Activated CD8-positive, alpha-beta memory T cell treated with anti-CD3 and anti-CD28 coated beads, Interleukin-2, amount 10 ng/mL, durations not matched to agents 7 days and 5 days (primary cell): ENCODE measurements around the gene TMEM131. TPM values are rescaled to one million over a fixed set of nuclear protein-coding genes. Genes with fewer than 3 reads are reported as not detected.

Experiments used
- ATAC-seq: fragments of 150-1000 bp; cut with Tn5 transposase; one replicate; pipeline ENCODE4 v1.10.0; 2021; ENCODE audit warnings: moderate library complexity
- CTCF ChIA-PET: fragments of 350-600 bp; sonication (Branson Sonifier 250); formaldehyde crosslinking; loops from one replicate; lab custom pipeline; 2021; ENCODE audit warnings: antibody characterized with exemption; lab: Charles Lee
- DNase-seq: peaks from one replicate; pipeline ENCODE4 v3.0.0-alpha.2; 2020
- H3K27ac Mint-ChIP-seq: one replicate; pipeline ENCODE4 v1.8.0; 2021; ENCODE audit warnings: mild to moderate bottlenecking, mixed read lengths
- H3K27me3 Mint-ChIP-seq: one replicate; pipeline ENCODE4 v1.8.0; 2021; ENCODE audit warnings: mixed read lengths
- H3K36me3 Mint-ChIP-seq: one replicate; pipeline ENCODE4 v1.8.0; 2021; ENCODE audit warnings: mild to moderate bottlenecking, mixed read lengths
- H3K4me1 Mint-ChIP-seq: one replicate; pipeline ENCODE4 v1.8.0; 2021; ENCODE audit warnings: mixed read lengths
- H3K4me3 Mint-ChIP-seq: one replicate; pipeline ENCODE4 v1.8.0; 2021; ENCODE audit warnings: mild to moderate bottlenecking, moderate library complexity, mixed read lengths
- H3K9me3 Mint-ChIP-seq: one replicate; pipeline ENCODE4 v1.8.0; 2022; ENCODE audit warnings: low read depth, mixed read lengths
- total RNA-seq, 2 experiments: library from RNA; stranded (reverse); gene quantifications; one replicate each; pipeline ENCODE4 v1.2.3, GENCODE V29; 2021

The TMEM131 gene
- total RNA-seq, 2 experiments from 2014 or later, result 31.2 to 33.4 TPM

DNA sequence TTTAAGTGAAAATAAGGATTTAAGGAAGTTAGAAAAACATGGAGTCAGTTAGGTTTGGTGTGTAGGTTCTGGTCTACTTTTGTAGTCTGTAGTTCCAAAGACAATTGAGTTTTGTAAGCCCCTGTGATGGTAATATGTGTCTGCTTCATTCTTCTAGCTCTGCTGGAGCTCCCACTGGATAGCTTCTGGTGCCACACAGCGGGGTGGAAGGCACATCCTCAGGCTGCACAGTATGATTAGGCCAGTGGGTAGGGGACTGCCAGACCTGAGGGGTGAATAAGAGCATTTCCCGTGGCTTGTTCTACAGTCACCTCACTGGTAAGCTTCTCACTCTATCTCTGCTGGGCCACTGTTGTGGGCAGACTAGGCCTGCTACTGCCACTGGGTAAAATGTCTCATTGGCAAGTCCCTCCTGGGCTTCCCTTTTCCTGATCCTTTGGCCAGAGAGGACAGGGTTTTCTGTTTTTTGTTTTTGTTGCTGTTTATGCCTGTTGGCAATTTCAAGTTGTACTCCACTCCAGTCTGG is 44.5 kb downstream of the TMEM131 start:
- H3K27ac Mint-ChIP-seq, result no peak overlapping the region
- no peaks in the 10 kb centered on the region for H3K27me3 Mint-ChIP-seq
- H3K4me3 Mint-ChIP-seq, result no peak overlapping the region
- H3K36me3 Mint-ChIP-seq, result peaks cover 23% of the 10 kb centered on the region
- ATAC-seq (no peak), DNase-seq (no peak)
- CTCF ChIA-PET, result no interaction called here
- H3K4me1 Mint-ChIP-seq, result peaks cover 23% of the 10 kb centered on the region
- peaks cover 3% of the 10 kb centered on the region for H3K9me3 Mint-ChIP-seq

DNA sequence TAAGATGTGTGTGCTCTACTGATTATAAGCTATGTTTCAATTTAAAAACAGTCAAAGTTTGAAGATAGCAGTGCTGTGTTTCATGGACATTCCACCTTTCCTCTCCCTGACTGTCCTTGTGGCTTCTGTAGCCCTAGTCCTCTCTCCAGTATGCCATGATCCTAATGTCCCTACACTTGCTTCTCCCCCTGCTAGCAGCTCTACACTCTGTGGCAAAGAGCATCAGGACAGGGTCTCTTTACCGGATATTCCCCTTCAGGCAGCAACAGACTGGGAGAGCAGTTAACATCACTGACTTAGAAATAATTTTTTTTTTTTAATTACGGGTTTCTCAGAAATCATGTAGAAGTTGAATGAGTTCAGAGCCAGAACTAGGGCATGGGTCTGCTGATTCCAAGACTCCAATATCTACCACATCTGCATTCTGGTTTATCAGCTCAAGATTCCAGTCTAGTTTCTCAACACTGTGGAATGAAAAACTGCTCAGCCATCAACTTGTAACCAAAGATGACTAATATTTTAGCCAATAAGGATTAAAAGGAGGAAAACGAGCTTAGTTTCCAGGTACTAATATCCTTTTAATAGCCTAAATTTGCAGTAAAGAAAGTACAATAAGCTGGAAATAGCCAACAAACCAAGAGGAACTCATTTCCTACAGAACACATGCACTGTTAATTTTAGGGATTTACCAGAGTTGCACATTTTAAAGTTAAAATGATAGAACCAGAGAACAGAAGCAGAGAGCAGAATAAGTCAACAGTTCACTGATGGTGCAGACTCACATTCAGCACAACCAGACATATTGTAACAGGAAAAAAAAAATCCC is 45.2 kb downstream of the TMEM131 start:
- Mint-ChIP-seq H3K4me3 (no peak overlapping the region), H3K4me1 (peaks cover 19% of the 10 kb centered on the region), H3K27me3 (no peaks in the 10 kb centered on the region), H3K9me3 (peaks cover 3% of the 10 kb centered on the region), H3K27ac (no peak overlapping the region), H3K36me3 (peaks cover 23% of the 10 kb centered on the region)
- ATAC-seq (no peak), DNase-seq (no peak)
- CTCF ChIA-PET, result no interaction called here

DNA sequence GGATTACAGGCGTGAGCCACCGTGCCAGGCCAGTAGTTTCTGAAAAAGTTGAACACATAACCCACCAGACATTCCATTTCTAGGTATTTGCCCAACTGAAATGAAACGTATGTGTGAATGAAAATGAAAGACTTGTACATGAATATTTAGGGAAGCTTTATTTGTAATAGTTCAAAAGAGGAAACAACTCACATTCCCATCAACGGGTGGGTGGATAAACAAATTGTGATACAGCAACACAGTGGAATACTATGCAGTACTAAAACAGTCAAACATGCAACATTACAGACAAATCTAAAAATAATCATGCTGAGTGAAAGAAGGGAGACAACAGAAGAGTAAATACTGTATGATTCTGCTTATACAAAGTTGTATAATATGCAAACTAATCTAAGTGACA is 46.8 kb downstream of the TMEM131 start:
- no peak overlapping the region for H3K27ac Mint-ChIP-seq
- H3K27me3 Mint-ChIP-seq, result no peaks in the 10 kb centered on the region
- no peak overlapping the region for H3K4me3 Mint-ChIP-seq
- no peaks in the 10 kb centered on the region for H3K9me3 Mint-ChIP-seq
- peaks cover 19% of the 10 kb centered on the region for H3K36me3 Mint-ChIP-seq
- no peak for DNase-seq
- CTCF ChIA-PET, result no interaction called here
- H3K4me1 Mint-ChIP-seq, result peaks cover 11% of the 10 kb centered on the region
- no peak for ATAC-seq

DNA sequence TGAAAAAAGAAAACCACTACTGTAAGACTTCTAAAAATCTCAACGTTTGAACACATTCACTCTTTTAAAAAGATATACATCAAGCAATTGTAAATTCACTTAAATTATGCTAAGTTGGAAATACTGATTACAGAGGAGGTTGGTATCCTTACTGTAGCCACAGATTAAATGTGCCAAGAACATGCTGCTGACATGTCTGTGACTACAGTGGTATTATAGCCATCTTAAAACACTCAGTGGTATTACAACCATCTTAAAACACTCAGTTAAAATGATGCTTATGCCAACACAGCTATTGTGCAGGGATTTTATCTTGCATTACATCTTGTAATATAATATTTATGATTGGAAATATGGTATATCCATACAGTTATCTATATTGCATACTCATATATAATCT is 50.0 kb downstream of the TMEM131 start:
- Mint-ChIP-seq H3K9me3 (no peaks in the 10 kb centered on the region), H3K27me3 (no peaks in the 10 kb centered on the region), H3K4me1 (no peaks in the 10 kb centered on the region), H3K4me3 (no peak overlapping the region), H3K27ac (no peak overlapping the region), H3K36me3 (peaks cover 20% of the 10 kb centered on the region)
- CTCF ChIA-PET, result no interaction called here
- DNase-seq, result no peak
- ATAC-seq, result no peak

DNA sequence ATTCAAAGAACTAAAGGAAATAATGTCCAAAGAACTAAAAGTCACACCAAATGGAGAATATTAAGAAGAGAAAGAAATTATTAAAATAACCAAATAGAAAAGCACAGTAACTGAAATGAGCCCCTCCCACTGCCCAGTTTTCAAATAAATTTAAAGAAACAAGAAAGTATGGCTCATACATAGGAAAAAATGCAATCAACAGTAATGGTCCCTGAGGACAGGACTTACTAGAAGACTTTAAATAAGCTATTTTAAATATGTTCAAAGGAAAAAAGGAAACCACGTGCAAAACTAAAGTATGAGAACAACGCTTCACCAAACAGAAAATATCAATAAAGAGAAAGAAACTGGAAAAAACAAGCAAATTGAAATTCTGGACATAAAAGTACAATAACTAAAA is 58.9 kb downstream of the TMEM131 start:
- H3K9me3 Mint-ChIP-seq, result peaks cover 3% of the 10 kb centered on the region
- H3K27me3 Mint-ChIP-seq, result no peaks in the 10 kb centered on the region
- peaks cover 24% of the 10 kb centered on the region for H3K36me3 Mint-ChIP-seq
- peaks cover 15% of the 10 kb centered on the region for H3K4me1 Mint-ChIP-seq
- H3K4me3 Mint-ChIP-seq, result no peak overlapping the region
- ATAC-seq (no peak), DNase-seq (no peak)
- no peak overlapping the region for H3K27ac Mint-ChIP-seq
- CTCF ChIA-PET, result no interaction called here

DNA sequence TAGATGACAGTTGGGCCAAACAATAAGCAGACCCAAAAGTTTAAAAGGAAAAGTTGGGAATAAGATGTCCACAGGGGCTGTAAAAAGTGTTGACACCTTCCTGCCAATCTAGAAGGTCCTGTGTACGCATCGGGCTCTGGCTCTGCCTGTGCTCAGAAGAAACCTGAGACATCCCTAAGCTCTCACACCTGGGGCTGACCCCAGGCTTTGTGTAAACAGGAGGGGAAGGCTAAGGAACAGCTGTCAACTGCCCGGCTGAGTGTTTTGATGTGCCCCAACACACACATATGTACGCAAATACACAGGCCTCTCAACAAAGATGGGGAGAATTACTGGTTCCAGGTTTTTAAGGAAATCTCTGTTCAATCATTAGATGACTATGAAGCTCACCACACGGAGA is 59.5 kb downstream of the TMEM131 start:
- ATAC-seq (no peak), DNase-seq (no peak)
- Mint-ChIP-seq H3K4me3 (no peak overlapping the region), H3K27me3 (no peaks in the 10 kb centered on the region), H3K36me3 (peaks cover 19% of the 10 kb centered on the region), H3K4me1 (peaks cover 15% of the 10 kb centered on the region), H3K9me3 (peaks cover 3% of the 10 kb centered on the region), H3K27ac (no peak overlapping the region)
- CTCF ChIA-PET, result no interaction called here

DNA sequence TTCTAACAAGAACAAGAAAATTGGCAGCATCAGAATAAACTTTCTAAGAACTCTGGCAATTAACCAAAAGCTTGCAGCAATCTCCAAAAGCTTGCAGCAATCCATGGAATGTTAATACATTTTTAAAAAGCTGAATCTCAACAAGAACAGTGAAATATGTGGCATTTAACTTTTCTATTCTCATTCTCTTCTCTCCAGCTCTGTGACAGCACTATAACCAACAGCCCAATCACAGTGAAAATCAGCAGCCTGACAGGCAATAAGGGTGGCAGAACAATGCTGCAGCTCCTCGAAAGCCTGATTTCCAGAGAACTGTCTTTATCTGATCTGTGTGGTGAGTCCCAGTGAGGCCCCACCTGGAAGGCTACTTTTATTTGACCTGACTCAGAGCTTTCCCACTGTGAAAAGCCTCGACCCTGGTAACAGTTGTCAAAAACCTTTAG is 60.0 kb downstream of the TMEM131 start:
- Mint-ChIP-seq H3K27ac (no peak overlapping the region), H3K4me3 (no peak overlapping the region), H3K9me3 (peaks cover 3% of the 10 kb centered on the region), H3K4me1 (peaks cover 15% of the 10 kb centered on the region), H3K36me3 (peaks cover 19% of the 10 kb centered on the region), H3K27me3 (no peaks in the 10 kb centered on the region)
- CTCF ChIA-PET, result no interaction called here
- DNase-seq, result no peak
- no peak for ATAC-seq

DNA sequence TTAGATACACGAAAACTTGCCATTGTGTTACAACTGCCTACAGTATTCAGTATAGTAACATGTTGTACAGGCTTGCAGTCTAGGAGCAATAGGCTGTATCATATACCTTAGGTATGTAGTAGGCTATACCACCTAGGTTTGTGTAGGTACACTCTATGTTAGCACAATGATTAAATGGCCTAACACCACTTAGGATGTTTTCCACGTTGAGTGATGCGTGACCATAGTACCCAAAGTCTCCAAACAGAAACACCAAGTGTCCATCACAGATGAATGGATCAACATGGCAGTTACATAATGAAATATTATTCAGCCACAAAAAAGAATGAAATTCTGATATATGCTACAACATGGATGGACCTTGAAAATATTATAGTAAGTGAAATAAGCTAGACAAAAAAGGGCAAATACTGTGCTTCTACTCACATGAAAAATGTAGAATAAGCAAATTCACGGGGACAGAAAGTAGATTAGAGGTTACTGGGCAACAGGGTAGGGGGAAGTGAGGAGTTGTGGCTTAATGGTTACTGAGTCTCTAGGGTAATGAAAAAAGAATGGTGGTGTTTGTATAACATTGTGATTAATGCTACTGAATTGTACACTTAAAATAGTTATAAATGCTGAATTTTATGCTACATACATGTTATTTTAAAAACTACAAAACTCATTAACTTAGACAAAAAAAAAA is 62.6 kb downstream of the TMEM131 start:
- H3K36me3 Mint-ChIP-seq, result peaks cover 11% of the 10 kb centered on the region
- H3K27me3 Mint-ChIP-seq, result no peaks in the 10 kb centered on the region
- H3K4me1 Mint-ChIP-seq, result peaks cover 15% of the 10 kb centered on the region
- H3K4me3 Mint-ChIP-seq, result no peak overlapping the region
- ATAC-seq (no peak), DNase-seq (no peak)
- peaks cover 3% of the 10 kb centered on the region for H3K9me3 Mint-ChIP-seq
- CTCF ChIA-PET, result interaction anchor here (1.0 kb wide), 1 partner anchor 15 kb away, joined by 3 read pairs; no protein-coding TSS in a partner anchor
- H3K27ac Mint-ChIP-seq, result no peak overlapping the region

DNA sequence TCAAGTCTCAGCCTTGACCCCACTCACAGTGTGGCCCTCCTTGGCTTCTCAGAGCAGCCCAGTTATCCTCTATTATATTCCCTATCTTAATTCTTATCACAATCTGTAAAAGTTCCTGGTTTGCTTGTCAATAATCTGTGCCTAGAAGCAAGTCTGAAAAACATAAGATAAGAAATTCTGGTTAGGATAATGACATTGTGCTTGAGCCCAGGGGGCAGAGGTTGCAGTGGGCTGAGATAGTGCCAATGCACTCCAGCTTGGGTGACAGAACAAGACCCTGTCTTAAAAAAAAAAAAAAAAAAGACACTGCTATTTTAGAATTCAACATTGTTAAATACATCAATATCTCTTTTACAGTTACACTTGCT is 63.9 kb downstream of the TMEM131 start:
- Mint-ChIP-seq H3K36me3 (peaks cover 6% of the 10 kb centered on the region), H3K4me1 (peaks cover 15% of the 10 kb centered on the region), H3K27ac (no peak overlapping the region), H3K9me3 (no peaks in the 10 kb centered on the region), H3K27me3 (no peaks in the 10 kb centered on the region), H3K4me3 (no peak overlapping the region)
- CTCF ChIA-PET, result no interaction called here
- no peak for ATAC-seq
- DNase-seq, result no peak

DNA sequence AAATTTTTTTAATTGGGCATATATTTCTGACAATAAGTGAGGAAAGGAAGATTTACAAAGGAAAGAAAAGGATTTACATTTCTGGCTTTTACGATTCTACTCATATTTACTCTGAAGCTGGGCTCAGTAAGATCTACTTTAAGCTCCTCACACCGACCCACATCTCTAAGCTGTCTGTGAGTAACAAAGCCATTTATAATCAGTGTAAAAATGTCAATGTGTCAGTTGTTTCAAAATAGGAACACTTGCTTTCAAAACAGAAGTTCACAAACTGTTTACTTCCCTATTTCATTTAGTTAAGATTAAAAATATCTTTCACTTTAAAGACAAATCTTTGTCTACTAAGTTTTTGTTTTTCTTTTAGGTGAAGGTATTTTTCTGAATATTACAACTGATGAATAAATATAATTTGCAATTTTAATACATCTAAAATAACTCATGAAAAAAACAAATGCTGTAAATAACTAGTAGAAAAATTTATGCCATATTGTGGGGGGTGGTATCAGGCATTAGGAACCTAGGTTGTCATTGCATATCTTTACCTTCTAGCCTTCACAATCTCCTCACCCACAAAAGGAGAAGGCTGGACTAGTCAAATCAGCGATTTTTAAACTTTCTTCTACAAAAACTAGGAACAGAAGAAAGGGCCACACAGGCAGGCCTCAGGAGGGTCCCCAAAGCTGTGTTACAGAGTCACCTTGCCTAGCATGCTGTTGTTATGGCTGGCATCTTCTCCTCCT is 64.5 kb downstream of the TMEM131 start:
- no peaks in the 10 kb centered on the region for H3K9me3 Mint-ChIP-seq
- H3K27ac Mint-ChIP-seq, result no peak overlapping the region
- H3K27me3 Mint-ChIP-seq, result no peaks in the 10 kb centered on the region
- peaks cover 14% of the 10 kb centered on the region for H3K4me1 Mint-ChIP-seq
- DNase-seq (no peak), ATAC-seq (no peak)
- H3K4me3 Mint-ChIP-seq, result no peak overlapping the region
- H3K36me3 Mint-ChIP-seq, result peaks cover 11% of the 10 kb centered on the region
- CTCF ChIA-PET, result no interaction called here

DNA sequence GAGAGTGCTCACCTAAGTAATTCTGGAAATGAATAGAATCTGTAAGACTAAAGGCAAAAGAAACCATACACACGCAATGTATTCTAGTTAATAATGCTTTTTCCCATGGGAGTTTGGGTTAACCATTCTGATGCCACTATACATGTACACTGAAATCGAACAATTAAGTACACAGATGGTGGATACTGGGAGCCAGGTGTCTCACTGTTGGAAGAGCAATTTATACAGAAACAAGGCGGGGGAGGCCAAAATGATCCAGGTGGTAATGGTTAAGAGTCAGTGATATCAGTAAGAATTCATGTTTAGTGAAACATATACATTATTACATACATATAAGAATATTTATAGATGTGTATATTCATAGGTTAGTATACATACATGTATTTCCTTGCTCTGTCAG is 67.2 kb downstream of the TMEM131 start:
- Mint-ChIP-seq H3K36me3 (peaks cover 17% of the 10 kb centered on the region), H3K4me3 (no peak overlapping the region), H3K27ac (no peak overlapping the region), H3K4me1 (peaks cover under 1% of the 10 kb centered on the region), H3K27me3 (no peaks in the 10 kb centered on the region), H3K9me3 (no peaks in the 10 kb centered on the region)
- DNase-seq (no peak), ATAC-seq (no peak)
- CTCF ChIA-PET, result no interaction called here

DNA sequence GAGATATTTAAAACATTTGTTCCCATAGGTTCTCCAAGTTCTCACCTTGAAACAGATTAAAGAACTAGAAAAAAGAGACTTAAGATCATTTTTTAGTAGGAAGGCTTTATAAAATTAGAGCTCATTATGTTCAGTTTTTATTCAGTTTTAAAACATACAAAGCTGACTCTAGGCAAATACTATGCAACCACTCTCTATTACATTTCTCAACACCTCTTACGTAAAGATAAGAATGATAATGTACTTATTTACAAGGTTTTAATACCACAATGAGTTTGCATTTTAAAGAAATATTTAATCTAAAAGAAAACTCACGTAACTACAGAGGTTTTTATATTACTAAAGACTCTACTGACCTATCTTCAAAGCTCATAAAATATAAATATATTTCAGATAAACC is 68.8 kb downstream of the TMEM131 start:
- H3K36me3 Mint-ChIP-seq, result peaks cover 19% of the 10 kb centered on the region
- CTCF ChIA-PET, result no interaction called here

DNA sequence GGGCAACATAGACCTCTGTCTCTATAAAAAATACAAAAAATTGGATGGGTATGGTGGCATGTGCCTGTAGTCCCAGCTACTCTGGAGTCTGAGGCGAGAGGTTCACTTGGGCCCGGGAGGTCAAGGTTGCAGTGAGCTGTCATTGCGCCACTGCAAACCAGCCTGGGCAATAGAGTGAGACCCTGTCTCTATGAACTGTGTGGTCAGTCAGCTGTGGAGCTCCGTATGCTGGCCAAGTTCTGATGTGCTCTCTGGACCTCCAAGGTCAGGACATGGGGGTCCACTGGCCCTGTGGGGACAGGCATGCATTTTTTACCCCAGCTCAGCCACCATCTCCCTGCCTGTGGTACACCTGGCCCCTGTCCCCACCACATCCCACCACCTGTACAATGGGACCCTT is 71.6 kb downstream of the TMEM131 start:
- Mint-ChIP-seq H3K36me3 (peaks cover 42% of the 10 kb centered on the region), H3K9me3 (peaks cover 15% of the 10 kb centered on the region), H3K4me1 (no peaks in the 10 kb centered on the region), H3K4me3 (no peak overlapping the region), H3K27me3 (no peaks in the 10 kb centered on the region), H3K27ac (no peak overlapping the region)
- CTCF ChIA-PET, result interaction anchor here (0.9 kb wide), 1 partner anchor 13 kb away, joined by 3 read pairs; no protein-coding TSS in a partner anchor
- no peak for DNase-seq
- no peak for ATAC-seq

More for the DNA sequence above, 68.8 kb downstream of the TMEM131 start:
- Mint-ChIP-seq H3K27me3 (no peaks in the 10 kb centered on the region), H3K9me3 (no peaks in the 10 kb centered on the region), H3K27ac (no peak overlapping the region), H3K4me1 (no peaks in the 10 kb centered on the region), H3K4me3 (no peak overlapping the region)
- ATAC-seq, result no peak
- no peak for DNase-seq
